Endothelial cell of umbilical vein (primary cell): ENCODE data around the gene NKD1. TPM values are rescaled to one million over a fixed set of nuclear protein-coding genes. Genes with fewer than 3 reads are reported as not detected.

Source experiments
- BruUV-seq: library from RNA; stranded (reverse); fragments of 400-500 nt; replicated peaks from 2 replicates; lab custom pipeline; 2021; lab: Mats Ljungman, UMichigan
- CTCF ChIA-PET: fragments of 300-600, 350-600 bp; sonication (Branson Sonifier 250); formaldehyde crosslinking; loops from one replicate; lab custom pipeline; 2021; ENCODE audit warnings: antibody characterized with exemption, inconsistent platforms; lab: Charles Lee
- POLR2A ChIA-PET: fragments of 300-600, 350-600 bp; sonication (Branson Sonifier 250); formaldehyde crosslinking; loops from one replicate; lab custom pipeline; 2021; ENCODE audit warnings: antibody characterized with exemption, inconsistent platforms; lab: Charles Lee
- DNase-seq: peaks from one replicate; pipeline ENCODE4 v3.0.0-alpha.2; 2011; ENCODE audit warnings: low read depth, low spot score
- FAIRE-seq: peaks from 2 replicates; lab custom pipeline; 2011; peaks lifted over from hg19 to GRCh38; lab: Jason Lieb, UNC
- H2AFZ ChIP-seq: 2 replicates; pipeline ENCODE4 v1.6.0; 2012; ENCODE audit warnings: low read depth, low read length, control low read depth, inconsistent platforms
- H3K27ac ChIP-seq: 2 replicates; pipeline ENCODE4 v1.5.1; 2011; ENCODE audit warnings: low read depth, mild to moderate bottlenecking, control low read depth, low read length, moderate library complexity; ENCODE audit not compliant: insufficient read depth
- H3K27me3 ChIP-seq, 2 experiments: 2 replicates each; pipeline versions ENCODE4 v1.6.0 to v1.6.1; 2011; ENCODE audit warnings: low read length in 2 of 2, mixed read lengths in 1 of 2; ENCODE audit not compliant: control insufficient read depth in 2 of 2, insufficient read depth in 2 of 2
- H3K36me3 ChIP-seq, 2 experiments: 2 replicates in 1 of 2; 3 replicates in 1 of 2; pipeline ENCODE4 v1.5.1; 2011; ENCODE audit warnings: low read length in 2 of 2, mild to moderate bottlenecking in 1 of 2, moderate library complexity in 1 of 2; ENCODE audit not compliant: control insufficient read depth in 2 of 2, insufficient read depth in 2 of 2; ENCODE audit errors: extremely low read depth in 1 of 2
- H3K4me1 ChIP-seq: 3 replicates; pipeline ENCODE4 v1.5.1; 2011; ENCODE audit warnings: mild to moderate bottlenecking, low read length; ENCODE audit not compliant: control insufficient read depth, insufficient read depth; ENCODE audit errors: extremely low read depth
- H3K4me2 ChIP-seq: 2 replicates; pipeline ENCODE4 v1.6.1; 2011; ENCODE audit warnings: low read length, control low read depth, mixed read lengths; ENCODE audit not compliant: insufficient read depth
- H3K4me3 ChIP-seq, 3 experiments: fragments of 200-600 bp in 1 of 3; sonication (generic), shearing (Covaris generic) in 1 of 3; replicated peaks in 1 of 3; 2 replicates each; pipeline ENCODE4 v1.5.1; 2011 to 2016; ENCODE audit warnings: control low read depth in 3 of 3, low read length in 3 of 3, mild to moderate bottlenecking in 2 of 3, inconsistent platforms in 1 of 3, low read depth in 1 of 3, moderate library complexity in 1 of 3; ENCODE audit not compliant: insufficient read depth in 1 of 3
- H3K79me2 ChIP-seq: 2 replicates; pipeline ENCODE4 v1.6.0; 2012; ENCODE audit warnings: low read length, inconsistent platforms; ENCODE audit not compliant: control insufficient read depth, insufficient read depth
- H3K9ac ChIP-seq: replicated peaks from 2 replicates; pipeline ENCODE3; 2011; ENCODE audit warnings: low read length, control low read depth; ENCODE audit not compliant: insufficient read depth; ENCODE audit errors: extremely low read depth
- H3K9me1 ChIP-seq: replicated peaks from 3 replicates; pipeline ENCODE4 v1.6.0; 2011; ENCODE audit warnings: mild to moderate bottlenecking, low read length; ENCODE audit not compliant: control insufficient read depth, insufficient read depth; ENCODE audit errors: extremely low read depth
- H3K9me3 ChIP-seq: replicated peaks from 2 replicates; pipeline ENCODE4 v1.5.1; 2012; ENCODE audit warnings: low read length, inconsistent platforms; ENCODE audit not compliant: control insufficient read depth, insufficient read depth
- H4K20me1 ChIP-seq: replicated peaks from 2 replicates; pipeline ENCODE3; 2011; ENCODE audit warnings: mild to moderate bottlenecking, low read length; ENCODE audit not compliant: control insufficient read depth, insufficient read depth; ENCODE audit errors: extremely low read depth
- CTCF ChIP-seq, 2 donors: IDR thresholded peaks; 1 replicate in 1 of 2; 2 replicates in 1 of 2; pipeline ENCODE4 v1.5.1; 2011; ENCODE audit warnings: low read length in 2 of 2, mild to moderate bottlenecking in 2 of 2, moderate library complexity in 2 of 2, control low read depth in 1 of 2, inconsistent platforms in 1 of 2, low read depth in 1 of 2; ENCODE audit not compliant: insufficient read depth in 1 of 2; ENCODE audit errors: extremely low read depth in 1 of 2
- EZH2 ChIP-seq: IDR thresholded peaks from 2 replicates; pipeline ENCODE4 v1.6.1; 2012; ENCODE audit warnings: borderline replicate concordance, low read depth, mild to moderate bottlenecking, moderate library complexity, low read length, inconsistent platforms; ENCODE audit not compliant: severe bottlenecking
- FOS ChIP-seq: IDR thresholded peaks from 2 replicates; pipeline ENCODE4 v1.6.1; 2011; ENCODE audit warnings: mild to moderate bottlenecking, low read length, moderate library complexity, borderline replicate concordance; ENCODE audit not compliant: insufficient read depth
- GATA2 ChIP-seq: IDR thresholded peaks from 2 replicates; pipeline ENCODE4 v1.7.0; 2011; ENCODE audit warnings: low read depth, mild to moderate bottlenecking, moderate library complexity, mixed read lengths, low read length; ENCODE audit not compliant: insufficient read length, insufficient read depth
- JUN ChIP-seq: IDR thresholded peaks from 2 replicates; pipeline ENCODE4 v1.6.1; 2011; ENCODE audit warnings: borderline replicate concordance, low read depth; ENCODE audit not compliant: insufficient read length, insufficient read depth
- MAX ChIP-seq: IDR thresholded peaks from 2 replicates; pipeline ENCODE4 v1.6.1; 2011; ENCODE audit not compliant: insufficient read depth, insufficient read length
- MYC ChIP-seq: IDR thresholded peaks from one replicate; pipeline ENCODE4 v1.6.1; 2011; ENCODE audit warnings: mild to moderate bottlenecking, low read depth, low read length
- POLR2A ChIP-seq: IDR thresholded peaks from 2 replicates; pipeline ENCODE4 v1.6.1; 2012; ENCODE audit warnings: low read depth, mild to moderate bottlenecking, control low read depth, low read length
- POLR2AphosphoS5 ChIP-seq: IDR thresholded peaks from 2 replicates; pipeline ENCODE4 v1.6.1; 2012; ENCODE audit warnings: low read depth, mild to moderate bottlenecking, control low read depth, low read length, moderate library complexity; ENCODE audit not compliant: insufficient read depth
- dilution Hi-C: fragments of 300-500 bp; cut with MboI; formaldehyde crosslinking; loops from one replicate; pipeline ENCODE4 v1.15.0; 2019; ENCODE audit warnings: low sequenced_read_pairs; ENCODE audit not compliant: extremely low pct_ligation_motif_present
- intact Hi-C: fragments of 100-400 bp; cut with micrococcal nuclease; formaldehyde crosslinking; loops from one replicate; pipeline ENCODE4 v1.10.0; 2022
- polyA plus RNA-seq, 4 experiments: library from polyadenylated mRNA; depleted of rRNA in 3 of 4; stranded (reverse) in 3 of 4; unstranded in 1 of 4; fragments of >200 nt; gene quantifications; 2 replicates each; pipeline versions ENCODE4 v1.2.1 to v1.2.3, GENCODE V29; 2011 to 2012; ENCODE audit warnings: missing spikeins in 1 of 4
- total RNA-seq: library from RNA; stranded (reverse); gene quantifications from 2 replicates; pipeline ENCODE4 v1.2.3, GENCODE V29; 2021

NKD1 gene
- total and polyA plus RNA-seq, 2 donors (not counting 3 experiments of a cell fraction or from before 2014, with no cell fraction given), result not detected

- Histone ChIP-seq H3K36me3 (no peaks in the 10 kb centered on the region), H3K27ac (no peak overlapping the region), H4K20me1 (no peaks in the 10 kb centered on the region), H2AFZ (no peak overlapping the region), H3K9ac (no peak overlapping the region), H3K4me2 (no peak overlapping the region), H3K27me3 (peaks cover 14 to 19% of the 10 kb centered on the region in 2 experiments), H3K4me3 (no peak overlapping the region), H3K79me2 (no peaks in the 10 kb centered on the region), H3K9me3 (no peaks in the 10 kb centered on the region), H3K9me1 (no peaks in the 10 kb centered on the region), H3K4me1 (no peaks in the 10 kb centered on the region)
- intact Hi-C loops (no loop called here), dilution Hi-C loops (no loop called here)
- DNase-seq, result no peak
- CTCF ChIA-PET, result interaction anchor here (0.8 kb wide), 2 partner anchors 111 to 253 kb away, joined by 3 read pairs; no protein-coding TSS in a partner anchor
- POLR2A ChIA-PET, result no interaction called here
- TF ChIP-seq MYC (no peak), GATA2 (no peak), MAX (no peak), POLR2A (no peak), FOS (no peak)
- BruUV-seq, result no TSS peak
- FAIRE-seq, result no peak
These were observed 5.7 kb downstream of the NKD1 start for GRCh38 chr16:50553731-50554360.

- ChIA-PET CTCF (interaction anchor here (1.2 kb wide), 1 partner anchor 110 kb away, joined by 4 read pairs; no protein-coding TSS in a partner anchor), POLR2A (no interaction called here)
- Histone ChIP-seq H3K9me3 (no peaks in the 10 kb centered on the region), H3K79me2 (no peaks in the 10 kb centered on the region), H3K36me3 (no peaks in the 10 kb centered on the region), H3K27ac (no peak overlapping the region), H4K20me1 (no peaks in the 10 kb centered on the region), H3K27me3 (peaks cover 0 to 4% of the 10 kb centered on the region in 2 experiments), H2AFZ (no peak overlapping the region), H3K4me2 (no peak overlapping the region), H3K4me3 (no peak overlapping the region), H3K4me1 (no peaks in the 10 kb centered on the region), H3K9me1 (no peaks in the 10 kb centered on the region), H3K9ac (no peak overlapping the region)
- no peak for FAIRE-seq
- BruUV-seq, result no TSS peak
- dilution Hi-C loops, result no loop called here
- DNase-seq, result no peak
- intact Hi-C loops, result no loop called here
- no peak for TF ChIP-seq EZH2
- TF ChIP-seq FOS, result no peak
- no peak for TF ChIP-seq POLR2AphosphoS5
- TF ChIP-seq MAX, result no peak
- TF ChIP-seq GATA2, result no peak
- no peak for TF ChIP-seq CTCF (IDR thresholded peaks at IDR 0.05; ENCODE audit: extremely low read depth in 1 of 2, insufficient read depth in 1 of 2, low read depth in 1 of 2, low read length in 2 of 2)
- TF ChIP-seq JUN, result no peak
- TF ChIP-seq POLR2A, result no peak
- no peak for TF ChIP-seq MYC
These were observed 7.2 kb downstream of the NKD1 start for GRCh38 chr16:50555269-50555875.
